Effector memory CD4-positive, alpha-beta T cell (primary cell): Measurements from ENCODE around the gene TBC1D24.

ENCODE experiments used
- DNase-seq, 3 donors: peaks; one replicate each; pipeline ENCODE4 v3.0.0-alpha.2; 2020
- H3K27ac ChIP-seq: 2 replicates; pipeline ENCODE4 v1.7.0; 2013; ENCODE audit warnings: mild to moderate bottlenecking, low read length, moderate library complexity; ENCODE audit not compliant: insufficient read depth, poor library complexity, severe bottlenecking
- H3K27me3 ChIP-seq: replicated peaks from 2 replicates; pipeline ENCODE4 v1.7.0; 2013; ENCODE audit warnings: mild to moderate bottlenecking, low read length; ENCODE audit not compliant: insufficient read depth, control insufficient read depth, poor library complexity, severe bottlenecking
- H3K36me3 ChIP-seq: 2 replicates; pipeline ENCODE4 v1.7.0; 2013; ENCODE audit warnings: mild to moderate bottlenecking, low read length, moderate library complexity; ENCODE audit not compliant: control insufficient read depth, insufficient read depth
- H3K4me1 ChIP-seq: 2 replicates; pipeline ENCODE4 v1.7.0; 2013; ENCODE audit warnings: low read length, mild to moderate bottlenecking; ENCODE audit not compliant: control insufficient read depth, insufficient read depth, poor library complexity, severe bottlenecking
- H3K4me3 ChIP-seq: 2 replicates; pipeline ENCODE4 v1.7.0; 2013; ENCODE audit warnings: low read length, low read depth, mild to moderate bottlenecking; ENCODE audit not compliant: insufficient read depth, poor library complexity, severe bottlenecking
- H3K9me3 ChIP-seq: 2 replicates; pipeline ENCODE4 v1.7.0; 2013; ENCODE audit warnings: mild to moderate bottlenecking, low read length, moderate library complexity; ENCODE audit not compliant: control insufficient read depth

TBC1D24 gene

DNA sequence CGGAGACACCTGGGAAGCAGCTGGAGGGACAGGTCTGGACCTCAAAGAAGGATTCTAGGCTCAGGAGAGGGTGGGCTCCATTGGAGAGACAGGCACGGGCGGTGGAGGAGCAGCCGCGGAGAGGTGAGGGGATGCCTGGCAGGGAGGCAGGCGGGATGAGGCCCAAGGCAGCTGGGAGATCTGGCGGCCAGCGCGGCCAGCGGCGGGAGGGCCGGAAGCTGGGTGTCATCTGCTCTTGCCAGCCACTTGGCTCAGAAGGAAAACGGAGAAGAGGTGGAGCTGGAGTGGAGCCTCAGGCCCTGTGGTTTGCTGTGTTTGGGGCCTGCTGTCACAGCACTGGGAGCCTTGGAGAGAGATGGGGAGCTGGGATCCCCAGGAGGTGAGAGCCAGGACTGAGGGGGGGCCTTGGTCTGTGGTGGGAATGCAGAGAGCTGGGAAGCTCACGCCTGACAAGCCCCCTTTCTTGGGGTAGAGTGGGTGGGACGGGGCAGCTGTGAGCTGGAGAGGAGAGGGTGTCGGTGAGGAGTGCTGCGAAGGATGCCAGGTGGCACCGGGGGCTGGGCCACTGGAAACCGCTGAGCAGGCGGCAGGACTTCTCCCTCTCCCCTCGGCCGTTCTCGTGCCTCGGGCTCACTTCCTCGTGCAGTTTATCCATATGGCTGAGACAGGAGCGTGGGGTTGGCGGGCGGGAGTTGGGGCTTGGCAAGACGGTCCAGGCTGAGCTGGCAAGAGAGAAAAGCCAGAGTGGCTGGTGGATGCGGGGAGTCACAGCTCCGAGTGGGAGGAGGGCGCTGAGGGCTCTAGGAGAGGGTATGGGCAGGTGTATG lies 8.0 kb downstream of the TBC1D24 start:
- Histone ChIP-seq H3K4me3 (no peak overlapping the region), H3K27ac (no peak overlapping the region), H3K27me3 (no peaks in the 10 kb centered on the region), H3K4me1 (peaks cover 10% of the 10 kb centered on the region), H3K36me3 (no peaks in the 10 kb centered on the region), H3K9me3 (no peaks in the 10 kb centered on the region)
- DNase-seq, result no peak

DNA sequence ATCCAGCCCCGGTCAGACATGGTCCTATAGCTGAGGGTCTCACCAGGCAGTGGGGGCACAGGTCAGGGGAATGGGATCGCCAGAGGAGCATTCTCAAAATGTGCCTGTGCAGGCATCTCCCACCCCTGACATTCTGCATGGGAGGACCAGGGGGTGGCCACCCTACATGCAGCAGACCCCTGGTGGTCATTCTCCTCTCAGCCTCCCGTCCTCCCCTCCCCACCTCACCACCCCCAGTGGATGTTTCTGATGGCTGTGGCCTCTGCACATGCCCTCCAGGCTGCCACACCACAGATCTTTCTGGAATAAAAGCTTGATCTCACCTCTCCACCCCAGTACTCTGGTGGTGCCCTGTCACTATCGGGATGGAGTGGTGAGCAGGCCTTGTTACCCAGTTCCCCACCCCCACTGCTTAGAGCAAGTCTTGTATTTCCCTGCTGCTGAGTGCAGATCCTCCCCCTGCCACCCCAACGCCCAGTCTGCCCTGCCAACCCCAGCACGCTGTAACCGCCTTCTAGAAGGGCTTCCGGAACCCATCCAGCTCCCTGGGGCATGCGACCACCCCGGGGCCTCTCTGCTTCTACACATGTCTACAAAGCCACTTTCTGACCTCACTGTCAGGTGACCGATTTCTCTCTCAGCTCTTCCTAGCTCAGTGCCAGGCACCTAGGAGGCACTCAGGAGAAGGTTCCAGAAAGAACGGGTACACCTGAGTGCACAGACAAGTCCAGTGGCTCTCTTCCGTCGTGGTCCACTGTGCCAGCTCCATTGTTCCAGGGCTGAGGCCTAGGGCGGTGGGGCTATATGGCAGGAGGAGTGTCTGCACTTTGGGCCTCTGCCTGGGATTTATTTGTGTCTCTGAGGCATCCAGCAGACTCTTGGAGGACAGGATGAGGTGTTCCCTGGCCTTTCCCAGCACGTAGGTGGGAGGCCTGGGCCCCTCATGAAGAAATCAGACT lies 9.3 kb downstream of the TBC1D24 start:
- Histone ChIP-seq H3K9me3 (no peaks in the 10 kb centered on the region), H3K4me3 (no peak overlapping the region), H3K36me3 (no peaks in the 10 kb centered on the region), H3K4me1 (peaks cover 10% of the 10 kb centered on the region), H3K27me3 (no peaks in the 10 kb centered on the region), H3K27ac (no peak overlapping the region)
- DNase-seq, result no peak

DNA sequence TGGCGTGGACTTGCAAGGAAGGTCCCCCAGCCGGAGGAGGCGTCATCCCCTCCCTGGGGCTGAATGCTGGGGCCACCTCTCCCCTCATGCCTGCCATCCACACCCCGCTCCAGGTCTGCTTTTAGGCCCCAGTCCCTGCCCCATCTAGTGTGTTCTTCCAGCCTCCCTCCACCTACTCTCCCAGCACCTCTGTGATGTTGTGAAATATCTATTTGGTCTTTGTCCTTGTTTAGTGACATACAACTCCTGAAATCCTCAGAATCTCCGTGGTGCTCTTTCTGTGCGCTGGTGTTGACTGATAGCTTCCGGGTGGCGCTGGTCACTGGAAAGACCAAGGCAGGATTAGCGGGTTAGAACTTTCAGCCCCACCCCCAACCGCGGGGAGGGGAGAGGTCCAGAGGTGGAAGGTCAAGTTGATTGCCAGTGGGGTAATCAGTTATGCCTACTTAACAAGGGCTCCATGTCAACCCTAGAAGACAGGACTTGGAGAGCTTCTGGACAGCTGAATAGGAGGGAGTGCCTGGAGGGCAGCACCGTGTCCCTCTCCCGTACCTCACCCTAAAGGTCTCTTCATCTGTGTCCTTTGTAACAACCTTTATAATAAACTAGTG lies 10.1 kb downstream of the TBC1D24 start:
- Histone ChIP-seq H3K36me3 (no peaks in the 10 kb centered on the region), H3K9me3 (no peaks in the 10 kb centered on the region), H3K27me3 (no peaks in the 10 kb centered on the region), H3K4me3 (no peak overlapping the region), H3K4me1 (peaks cover 10% of the 10 kb centered on the region), H3K27ac (no peak overlapping the region)
- DNase-seq, result no peak

DNA sequence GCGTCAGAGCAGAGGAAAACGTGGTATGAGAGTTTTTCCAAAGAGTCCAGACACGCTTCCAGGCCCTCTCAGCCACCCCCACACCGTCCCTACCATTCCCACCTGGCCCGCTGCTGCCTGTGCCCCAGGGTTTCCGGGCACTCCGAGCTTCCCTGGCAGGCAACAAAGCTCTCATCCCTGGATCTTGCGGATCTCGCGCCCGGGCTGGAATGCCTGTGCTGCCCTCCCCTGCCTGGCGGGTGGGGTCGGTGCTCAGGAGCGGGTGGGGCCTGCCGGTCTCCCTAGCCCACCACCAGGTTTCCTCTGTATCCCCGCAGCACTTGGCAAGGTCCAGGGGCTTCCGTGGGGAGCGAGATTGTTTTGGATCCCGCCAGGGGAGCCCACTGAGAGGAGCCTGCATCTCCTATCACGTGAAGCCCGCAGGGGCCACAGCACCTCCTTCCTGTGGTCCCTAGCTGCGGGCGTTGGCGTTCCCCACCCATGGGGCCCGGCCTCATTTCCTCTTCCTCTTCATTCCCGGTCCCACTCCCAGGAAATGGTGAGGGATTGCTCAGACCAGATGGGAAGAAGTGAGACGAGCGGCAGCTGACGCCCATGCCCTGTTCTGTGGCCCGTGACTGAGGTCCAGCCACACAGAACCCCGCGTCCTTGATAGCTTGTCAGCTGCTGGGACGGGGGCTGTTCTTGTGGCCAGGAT lies 11.0 kb downstream of the TBC1D24 start:
- Histone ChIP-seq H3K27me3 (no peaks in the 10 kb centered on the region), H3K4me3 (no peak overlapping the region), H3K9me3 (no peaks in the 10 kb centered on the region), H3K4me1 (peaks cover 10% of the 10 kb centered on the region), H3K27ac (no peak overlapping the region), H3K36me3 (no peaks in the 10 kb centered on the region)
- no peak for DNase-seq

DNA sequence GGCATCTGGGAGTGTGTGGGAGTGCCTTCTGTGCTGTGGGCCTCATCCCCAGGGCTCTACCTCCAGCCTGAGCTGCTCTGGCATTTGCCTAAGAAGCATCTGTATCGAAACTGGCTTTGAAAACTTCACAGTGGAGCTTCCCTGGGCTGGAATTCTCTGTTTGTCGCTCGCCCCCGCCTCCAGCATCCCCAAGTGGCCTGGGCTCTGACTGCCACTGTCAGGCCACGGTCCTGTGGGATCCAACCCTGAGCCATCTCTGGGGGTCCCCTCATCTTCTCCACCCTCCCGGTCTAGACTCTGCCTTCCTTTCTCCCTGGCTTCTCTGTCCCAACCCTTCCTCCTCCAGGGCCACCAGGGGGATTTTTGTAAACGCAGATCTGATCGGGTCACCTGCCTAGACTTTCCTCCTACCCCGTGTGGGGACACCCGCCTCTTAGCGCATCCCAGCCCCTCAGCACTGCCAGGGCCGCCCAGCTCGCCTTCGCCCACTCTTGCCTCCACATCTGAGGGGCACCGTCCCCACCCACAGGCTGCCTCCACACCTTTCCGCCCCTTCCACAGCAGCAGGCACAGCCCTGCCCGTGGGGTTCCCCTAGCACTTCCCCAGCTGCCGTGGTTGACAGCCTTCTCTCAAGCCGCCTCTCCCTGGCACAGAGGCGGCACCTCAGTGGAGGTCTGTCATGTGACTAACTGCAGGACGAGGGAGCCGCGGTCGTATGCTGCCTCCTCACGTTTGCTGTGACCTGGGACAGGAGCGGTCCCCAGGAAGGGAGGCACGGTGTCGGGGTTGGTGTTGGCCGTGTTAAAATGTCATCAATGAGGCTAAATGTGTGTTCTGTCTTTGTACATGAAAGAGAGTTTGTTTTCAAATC lies 12.0 kb downstream of the TBC1D24 start:
- peaks cover 10% of the 10 kb centered on the region for H3K4me1 ChIP-seq
- H3K27ac ChIP-seq, result no peak overlapping the region
- H3K9me3 ChIP-seq, result no peaks in the 10 kb centered on the region
- no peaks in the 10 kb centered on the region for H3K36me3 ChIP-seq
- peak; percentile 63 to 68 (median 65) for DNase-seq
- H3K4me3 ChIP-seq, result peak overlapping the region; percentile 6
- no peaks in the 10 kb centered on the region for H3K27me3 ChIP-seq

DNA sequence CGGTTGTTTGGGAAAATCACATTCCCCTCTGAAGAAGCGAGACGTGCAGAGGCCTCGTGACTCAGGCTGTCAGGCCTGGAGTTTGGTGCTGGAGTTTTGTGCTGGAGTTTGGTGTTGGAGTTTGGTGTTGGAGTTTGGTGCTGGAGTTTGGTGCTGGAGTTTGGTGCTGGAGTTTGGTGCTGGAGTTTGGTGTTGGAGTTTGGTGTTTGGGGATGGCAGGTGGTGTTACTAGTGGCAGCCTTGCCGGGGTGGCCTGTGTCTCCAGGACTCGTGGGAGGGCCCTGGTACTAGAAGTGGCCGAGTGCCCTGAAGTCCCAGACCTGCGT lies 12.6 kb downstream of the TBC1D24 start:
- no peak for DNase-seq
- Histone ChIP-seq H3K4me1 (peaks cover 10% of the 10 kb centered on the region), H3K27ac (no peak overlapping the region), H3K27me3 (no peaks in the 10 kb centered on the region), H3K4me3 (no peak overlapping the region), H3K36me3 (no peaks in the 10 kb centered on the region), H3K9me3 (no peaks in the 10 kb centered on the region)

DNA sequence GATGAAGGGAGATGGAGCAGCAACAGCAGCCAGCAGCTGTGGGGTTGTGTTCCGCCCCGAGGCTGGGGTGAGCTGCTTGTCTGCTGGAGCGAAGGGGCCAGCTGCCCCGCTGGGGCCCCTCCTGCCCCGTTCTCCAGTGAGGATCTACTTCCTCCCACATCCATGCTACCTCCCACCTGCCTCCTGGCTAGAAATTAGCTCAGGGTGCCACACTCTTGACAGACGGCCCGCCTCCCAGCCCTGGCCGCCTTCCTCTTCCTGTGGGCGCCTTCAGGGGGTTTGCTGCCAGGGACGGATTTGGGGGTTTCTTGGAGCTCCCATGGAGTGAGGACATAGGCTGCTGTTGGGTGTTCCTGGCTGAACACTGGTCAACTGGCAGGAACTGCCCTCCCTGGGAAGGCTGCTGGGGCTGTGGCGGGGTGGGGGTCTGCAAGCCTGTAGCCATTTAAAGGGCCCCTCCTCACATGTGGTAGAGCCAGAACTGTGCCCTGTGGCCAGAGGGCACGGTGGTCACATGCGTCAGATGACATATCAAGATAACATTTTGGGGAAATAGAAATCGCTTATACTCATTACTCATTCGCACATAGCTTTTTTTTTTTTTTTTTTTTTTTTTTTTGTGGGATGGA lies 13.1 kb downstream of the TBC1D24 start:
- H3K4me1 ChIP-seq, result peaks cover 10% of the 10 kb centered on the region
- no peaks in the 10 kb centered on the region for H3K36me3 ChIP-seq
- no peak overlapping the region for H3K4me3 ChIP-seq

DNA sequence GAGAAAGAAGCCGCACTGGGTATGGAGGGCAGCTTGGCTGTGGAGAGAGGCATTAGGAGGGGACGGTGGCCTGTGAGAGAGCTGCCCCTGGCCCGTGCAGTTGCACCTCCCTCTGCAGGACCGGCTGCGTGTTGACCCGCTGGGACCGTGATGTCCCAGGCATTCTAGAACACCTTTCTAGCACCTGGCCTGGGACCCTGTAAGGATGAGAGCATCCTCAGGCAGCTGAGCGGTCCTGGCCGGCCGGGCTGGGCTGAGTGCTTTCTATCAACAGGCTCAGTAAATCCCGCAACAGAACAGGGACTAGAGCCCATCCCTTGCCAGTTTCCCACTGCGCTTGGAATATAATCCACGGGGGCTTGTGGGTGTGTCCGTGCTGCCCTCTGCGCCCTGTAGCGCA lies 14.7 kb downstream of the TBC1D24 start:
- no peaks in the 10 kb centered on the region for H3K36me3 ChIP-seq
- no peak overlapping the region for H3K27ac ChIP-seq
- no peak for DNase-seq
- H3K4me1 ChIP-seq, result peaks cover 10% of the 10 kb centered on the region
- no peak overlapping the region for H3K4me3 ChIP-seq
- H3K27me3 ChIP-seq, result no peaks in the 10 kb centered on the region
- no peaks in the 10 kb centered on the region for H3K9me3 ChIP-seq

More for the DNA sequence above, 13.1 kb downstream of the TBC1D24 start:
- H3K27me3 ChIP-seq, result no peaks in the 10 kb centered on the region
- H3K9me3 ChIP-seq, result no peaks in the 10 kb centered on the region
- no peak overlapping the region for H3K27ac ChIP-seq
- DNase-seq, result no peak
